Activated CD8-positive, alpha-beta memory T cell treated with anti-CD3 and anti-CD28 coated beads for 48 hours (primary cell): Measurements from ENCODE around the gene SNORC.
"Not testable (repeated sequence)": the region's sequence is repeated elsewhere in the genome, so short reads cannot be mapped to it uniquely, and the experiment has no call there.

Source experiments
- DNase-seq, 3 experiments: peaks; one replicate each; pipeline ENCODE4 v3.0.0-alpha.2; 2020; ENCODE audit warnings: low read depth in 2 of 3, low spot score in 2 of 3

SNORC gene

DNA sequence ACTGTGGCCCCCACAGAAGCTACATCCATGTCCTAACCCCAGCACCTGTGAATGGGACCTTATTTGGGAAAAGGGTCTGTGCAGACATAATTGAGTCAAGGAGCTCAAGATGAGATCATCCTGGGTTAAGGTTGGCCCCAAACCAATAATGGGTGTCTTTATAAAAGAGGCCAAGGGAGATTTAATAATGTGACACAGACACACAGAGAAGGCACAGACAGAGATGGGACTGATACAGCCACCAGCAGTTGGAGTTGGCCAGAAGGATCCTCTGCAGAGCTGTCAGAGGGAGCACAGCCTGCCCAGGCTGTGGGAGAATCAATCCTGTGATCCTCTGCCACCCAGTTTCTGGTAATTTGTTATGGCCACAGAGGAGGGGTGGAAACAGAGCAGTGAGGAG is 26.0 kb downstream of the SNORC start:
- DNase-seq = no peak

DNA sequence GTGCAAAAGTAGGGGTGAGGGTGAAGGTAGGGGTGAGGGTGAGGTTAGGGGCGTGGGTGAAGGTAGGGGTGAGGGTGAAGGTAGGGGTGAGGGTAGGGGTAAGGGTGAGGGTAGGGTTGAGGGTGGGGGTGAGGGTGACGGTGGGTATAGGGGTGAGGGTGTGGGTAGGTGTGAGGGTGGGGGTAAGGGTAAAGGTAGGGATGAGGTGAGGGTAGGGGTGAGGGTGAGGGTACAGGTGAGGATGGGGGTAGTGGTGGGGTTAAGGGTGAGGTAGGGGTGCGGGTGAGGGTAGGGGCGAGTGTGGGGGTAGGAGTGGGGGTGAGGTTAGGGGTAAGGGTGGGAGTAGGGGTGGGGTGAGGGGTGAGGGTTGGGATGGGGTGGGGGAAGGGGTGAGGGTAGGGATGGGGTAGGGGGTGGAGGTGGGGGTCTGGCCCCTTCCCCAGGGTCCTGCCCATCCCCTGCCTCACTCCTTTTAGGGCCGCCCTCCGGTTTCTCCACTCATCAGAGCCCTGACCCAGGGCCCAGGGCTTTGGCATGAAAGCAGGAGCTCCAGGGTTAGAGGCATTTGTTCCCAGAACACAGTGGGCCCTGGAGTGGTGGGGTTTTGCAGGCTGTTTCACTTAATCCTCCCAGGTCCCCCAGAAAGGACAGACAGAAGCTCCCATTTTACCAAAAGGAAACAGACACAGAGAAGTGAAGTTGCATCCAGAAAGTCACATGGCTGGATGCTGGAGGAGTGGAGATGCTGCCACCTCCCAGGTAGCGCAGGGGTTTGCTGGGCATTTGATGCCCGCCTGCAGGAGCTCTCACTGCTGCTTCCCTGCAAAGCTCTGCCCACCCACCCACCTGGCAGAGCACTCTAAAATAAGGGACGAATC is 26.9 kb downstream of the SNORC start:
- no peak for DNase-seq

DNA sequence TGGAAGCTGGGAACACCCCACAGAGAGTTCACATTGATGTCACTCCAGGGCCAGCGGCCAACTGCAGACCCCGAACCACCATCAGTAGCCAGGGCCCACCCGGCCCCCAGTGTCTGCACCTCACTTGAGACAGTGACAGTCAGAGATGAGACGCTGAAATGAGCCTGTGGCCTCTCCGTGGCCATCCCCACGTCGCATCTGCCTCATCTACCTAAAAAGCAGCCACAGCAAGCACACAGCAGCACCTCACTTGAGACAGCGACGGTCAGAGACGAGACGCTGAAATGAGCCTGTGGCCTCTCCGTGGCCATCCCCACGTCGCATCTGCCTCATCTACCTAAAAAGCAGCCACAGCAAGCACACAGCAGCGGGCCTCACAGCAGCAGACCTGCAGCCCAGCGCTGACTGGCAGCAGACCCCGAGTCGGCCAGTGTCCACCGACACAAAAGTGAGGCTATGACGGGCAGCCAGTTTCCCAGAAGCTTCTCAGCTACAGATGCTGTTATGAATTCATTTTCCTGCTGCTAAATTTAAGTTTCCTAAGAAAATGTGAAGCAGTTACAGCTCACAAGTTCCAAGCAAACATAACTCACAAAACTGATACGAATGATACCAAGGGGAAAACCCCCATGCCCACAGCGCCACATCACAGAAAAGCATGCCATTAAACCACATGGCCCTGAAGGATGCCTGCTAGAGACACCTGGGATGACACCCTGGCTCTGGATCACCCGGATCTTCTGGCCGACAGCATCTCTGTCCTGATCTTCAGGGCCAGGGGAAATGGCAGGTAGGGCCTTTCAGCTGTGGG is 27.7 kb downstream of the SNORC start:
- DNase-seq = no peak

DNA sequence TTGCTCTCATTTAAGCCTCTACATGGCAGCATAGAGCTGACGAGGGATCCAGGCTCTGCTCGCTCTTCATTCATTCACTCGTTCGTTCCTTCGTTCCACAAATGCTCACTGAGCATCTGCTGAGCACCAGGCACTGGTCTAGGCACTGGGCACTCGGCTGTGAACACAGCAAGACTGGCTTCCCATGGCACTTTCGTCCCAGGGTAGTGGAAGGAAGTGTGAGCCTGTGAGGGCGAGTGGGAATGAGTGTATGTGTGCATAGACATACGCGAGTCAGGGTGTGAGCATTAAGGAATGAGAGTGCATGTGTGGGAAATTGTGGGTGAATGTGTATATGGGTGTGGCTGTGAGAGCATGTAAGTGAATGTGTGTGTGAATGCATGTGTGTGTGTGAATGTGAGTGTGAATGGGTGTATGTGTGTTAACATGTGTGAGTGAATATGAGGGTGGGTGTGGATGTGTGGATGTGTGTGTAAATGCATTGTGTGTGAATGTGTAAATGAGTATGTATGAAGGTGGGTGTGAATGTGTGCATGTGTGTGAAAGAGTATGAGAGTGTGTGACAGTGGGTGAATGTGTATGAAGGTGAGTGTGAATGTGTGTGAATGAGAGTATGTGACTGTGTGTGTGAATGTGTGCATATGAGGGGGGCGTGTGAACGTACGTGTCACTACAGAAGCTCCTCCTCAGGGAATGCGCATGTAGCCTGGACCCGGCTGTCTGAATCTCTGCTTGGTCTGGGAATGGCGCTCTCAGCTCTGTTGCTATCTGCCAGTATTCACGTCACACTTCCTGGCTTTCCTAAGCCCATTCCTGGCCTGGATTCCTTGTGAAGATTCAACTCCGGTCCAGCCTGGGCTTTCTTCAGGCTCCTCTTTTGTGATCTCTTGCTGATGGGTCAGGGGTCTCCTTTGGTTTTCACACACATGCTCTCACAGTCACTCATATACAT is 28.8 kb downstream of the SNORC start:
- no peak for DNase-seq

DNA sequence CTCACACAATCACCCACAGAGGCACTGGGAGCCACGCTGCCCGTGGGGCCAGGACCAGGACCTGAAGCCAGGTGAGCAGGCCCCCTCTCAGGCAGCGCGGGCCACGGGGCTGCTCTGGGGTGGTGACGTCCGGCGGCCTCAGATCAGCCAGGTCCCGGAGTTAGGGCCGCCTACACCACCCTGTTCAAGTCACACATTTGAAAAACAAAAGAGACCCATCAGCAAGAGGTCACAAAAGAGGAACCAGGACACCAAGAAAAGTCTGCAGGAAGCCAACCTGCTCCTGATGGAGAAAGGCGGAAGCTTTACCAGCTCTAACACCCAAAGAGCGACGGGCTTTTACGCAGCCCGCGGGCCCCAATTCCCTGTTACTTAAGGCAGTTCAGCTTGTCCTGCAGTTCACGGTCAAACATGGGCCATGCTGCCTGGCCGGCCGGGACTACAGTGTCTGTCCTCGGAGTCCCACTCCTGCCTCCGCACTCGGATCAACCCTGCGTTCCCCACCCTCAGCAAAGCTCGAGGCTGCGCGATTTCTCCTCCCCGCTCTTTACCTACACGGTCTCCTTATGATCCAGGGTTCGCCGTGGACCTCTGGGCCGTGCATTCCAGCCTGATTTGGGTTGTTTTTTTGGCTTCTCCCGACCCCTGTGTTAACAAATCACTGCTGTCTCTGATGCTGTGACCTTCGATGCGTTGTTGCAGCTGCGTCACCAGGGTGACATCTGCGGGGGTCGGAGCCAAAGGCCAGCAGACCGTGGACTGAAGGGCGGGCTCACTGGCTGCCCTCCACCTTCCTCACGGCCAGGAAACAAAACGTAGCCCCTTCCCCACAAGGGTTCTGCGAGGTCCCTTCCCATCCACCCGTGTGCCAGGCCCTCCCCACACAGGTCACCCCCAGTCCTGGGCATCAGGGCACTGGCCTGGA is 31.0 kb downstream of the SNORC start:
- DNase-seq = no peak

DNA sequence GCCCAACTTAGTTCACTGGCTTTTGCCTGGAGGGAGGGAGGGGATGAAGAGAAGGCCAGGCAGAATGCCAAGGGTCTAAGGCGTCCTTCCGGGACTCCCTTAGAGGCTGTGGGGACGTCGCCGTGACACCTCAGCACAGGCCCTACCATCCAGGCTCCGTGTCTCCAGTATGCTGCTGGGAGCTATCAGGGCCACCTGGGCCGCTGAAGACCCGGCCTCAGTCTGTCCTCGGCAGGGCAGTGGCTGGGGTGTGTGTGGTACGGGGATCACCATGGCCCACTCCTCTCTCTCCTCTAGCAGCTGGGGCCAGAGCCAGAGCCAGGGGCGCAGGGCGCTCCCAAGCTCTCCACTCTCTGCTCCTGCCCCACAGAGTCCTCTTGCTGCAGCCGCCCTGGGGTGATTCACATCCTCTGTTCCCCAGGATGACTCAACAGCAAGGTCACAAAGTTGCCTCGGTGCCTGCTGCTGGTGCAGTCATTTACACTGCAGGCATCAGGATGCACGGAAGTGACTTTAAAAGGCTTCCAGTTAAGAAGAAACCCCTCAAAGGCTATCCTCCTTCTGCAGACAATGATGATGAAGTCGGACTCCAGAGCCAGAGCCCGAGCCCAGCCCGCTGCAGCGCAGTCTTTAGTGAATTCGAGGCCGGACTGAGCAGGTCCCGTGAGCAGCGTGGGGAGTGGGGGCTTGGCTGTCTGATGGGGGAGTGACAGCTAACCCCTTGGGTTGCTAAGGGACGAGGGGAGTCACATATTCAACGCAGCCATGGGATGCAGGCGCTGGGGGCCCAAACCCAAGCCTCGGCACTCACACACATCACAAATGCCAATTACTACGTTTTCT is 31.9 kb downstream of the SNORC start:
- DNase-seq = peak in 1 of 3 experiments; percentile 16

DNA sequence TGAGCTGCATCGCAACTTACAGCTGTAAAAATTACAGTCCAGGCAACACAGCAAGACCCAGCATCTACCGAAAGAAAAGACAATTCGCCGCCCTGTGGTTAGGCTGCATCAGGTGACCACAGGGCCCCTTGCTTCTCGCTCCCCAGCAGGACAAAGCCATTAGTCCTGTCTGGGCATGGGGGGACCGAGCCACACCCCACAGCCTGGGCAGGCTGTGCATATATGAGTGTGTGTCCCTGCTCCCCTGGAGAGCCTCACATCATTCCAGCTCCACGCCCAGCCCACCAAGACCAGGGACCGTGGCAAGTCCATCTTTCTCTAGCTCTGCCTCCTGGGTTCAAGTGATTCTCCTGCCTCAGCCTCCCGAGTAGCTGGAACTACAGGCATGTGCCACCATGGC is 33.9 kb downstream of the SNORC start:
- no peak for DNase-seq

DNA sequence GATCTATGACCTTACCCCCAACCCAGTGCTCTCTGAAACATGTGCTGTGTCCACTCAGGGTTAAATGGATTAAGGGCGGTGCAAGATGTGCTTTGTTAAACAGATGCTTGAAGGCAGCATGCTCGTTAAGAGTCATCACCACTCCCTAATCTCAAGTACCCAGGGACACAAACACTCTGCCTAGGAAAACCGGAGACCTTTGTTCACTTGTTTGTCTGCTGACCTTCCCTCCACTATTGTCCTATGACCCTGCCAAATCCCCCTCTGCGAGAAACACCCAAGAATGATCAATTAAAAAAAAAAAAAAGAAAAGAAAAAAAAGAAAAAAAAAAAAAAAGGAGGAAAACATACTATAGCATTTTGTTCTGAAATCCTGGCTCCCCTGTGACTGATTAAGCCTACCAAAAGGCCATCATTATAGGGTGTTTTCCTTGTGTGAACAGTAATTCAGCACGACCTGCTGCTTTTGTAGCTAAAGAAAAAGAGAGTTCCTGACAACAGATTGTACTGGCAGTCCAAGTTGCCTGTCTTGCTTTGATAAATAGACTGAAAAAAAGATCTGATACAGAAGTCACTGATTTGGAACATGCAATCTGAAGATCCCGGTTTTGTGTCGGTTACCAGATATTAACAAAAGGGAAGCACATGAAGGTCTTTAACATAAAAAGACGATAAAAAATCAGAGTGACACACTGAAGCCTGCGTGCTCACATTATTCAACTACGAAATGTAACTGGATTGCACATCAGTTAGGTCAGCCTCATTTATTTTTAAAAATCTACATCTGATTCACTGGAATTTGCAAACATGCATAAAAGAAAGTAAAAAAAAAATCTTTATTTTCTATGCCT is 37.0 kb downstream of the SNORC start:
- not testable (repeated sequence) for DNase-seq

DNA sequence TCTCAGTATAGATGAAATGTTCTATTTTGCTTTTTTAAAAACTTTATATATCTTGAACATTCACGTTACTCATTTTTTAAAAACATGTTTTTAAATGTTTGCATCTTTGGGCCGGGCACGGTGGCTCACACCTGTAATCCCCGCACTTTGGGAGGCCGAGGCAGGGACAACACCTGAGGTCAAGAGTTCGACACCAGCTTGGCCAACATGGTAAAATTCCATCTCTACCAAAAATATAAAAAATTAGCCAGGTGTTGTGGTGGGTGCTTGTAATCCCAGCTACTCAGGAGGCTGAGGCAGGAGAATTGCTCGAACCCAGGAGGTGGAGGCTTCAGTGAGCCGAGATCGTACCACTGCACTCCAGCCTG is 37.6 kb downstream of the SNORC start:
- DNase-seq = not testable (repeated sequence)

DNA sequence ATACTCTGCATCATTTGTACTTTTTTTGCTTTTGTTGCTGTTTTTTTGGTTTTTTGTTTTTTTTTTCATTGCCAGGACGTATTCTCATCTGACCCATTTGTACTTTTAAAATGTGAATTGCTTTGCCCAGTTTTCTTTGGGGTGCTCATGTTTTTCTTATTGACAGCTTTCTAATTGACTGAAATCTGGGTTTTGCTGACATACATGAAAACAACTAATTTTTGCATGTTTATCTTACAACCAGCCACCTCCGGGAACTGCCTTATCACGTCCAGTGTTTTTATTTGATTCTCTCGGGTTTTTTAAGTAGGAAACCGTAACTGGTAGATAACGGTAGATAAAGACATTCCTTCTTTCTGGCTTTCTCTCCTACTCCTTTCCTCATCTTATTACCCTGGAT is 38.6 kb downstream of the SNORC start:
- DNase-seq = no peak

DNA sequence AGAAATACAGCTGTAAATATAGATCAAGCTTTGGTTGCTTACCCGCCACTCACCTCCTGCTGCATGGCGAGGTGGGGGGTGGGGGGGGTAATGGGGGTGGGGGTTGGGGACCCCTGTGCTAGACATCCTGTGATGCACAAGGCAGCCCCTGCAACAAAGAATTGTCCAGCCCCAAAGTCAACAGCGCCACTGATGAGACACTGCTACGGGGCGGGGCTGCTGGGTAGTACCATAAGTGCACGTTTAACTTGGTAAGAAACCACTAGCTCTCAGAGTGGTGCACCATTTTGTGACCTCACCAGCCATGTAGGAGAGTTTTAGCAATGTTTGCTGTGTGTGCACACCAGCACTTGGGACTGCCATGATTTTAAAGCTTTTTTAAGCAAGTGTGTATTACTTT is 40.3 kb downstream of the SNORC start:
- no peak for DNase-seq

DNA sequence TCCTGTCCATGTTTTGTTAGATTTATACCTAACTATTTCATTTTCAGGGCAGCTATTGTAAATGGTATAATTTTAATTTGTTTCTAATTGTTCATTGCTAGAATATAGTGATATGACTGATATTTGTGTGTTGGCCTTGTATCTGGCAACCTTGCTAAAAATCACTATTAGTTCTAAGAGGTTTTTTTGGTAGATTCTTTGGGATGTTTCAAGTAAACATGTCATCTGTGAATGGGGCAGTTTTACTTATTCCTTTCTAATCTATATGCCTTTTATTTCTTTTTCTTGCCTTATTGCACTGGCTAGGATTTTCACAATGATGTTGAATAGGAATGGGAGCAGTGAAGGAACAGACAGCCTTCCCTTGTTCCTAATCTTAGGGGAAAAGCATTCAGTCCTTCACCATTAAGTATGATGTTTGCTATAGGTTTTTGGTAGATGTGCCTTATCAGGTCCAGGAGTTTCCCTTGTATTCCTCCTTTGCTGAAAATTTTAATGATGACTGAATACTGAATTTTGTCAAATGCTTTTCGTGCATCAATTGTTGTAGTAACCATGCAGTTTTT is 41.7 kb downstream of the SNORC start:
- DNase-seq = no peak

DNA sequence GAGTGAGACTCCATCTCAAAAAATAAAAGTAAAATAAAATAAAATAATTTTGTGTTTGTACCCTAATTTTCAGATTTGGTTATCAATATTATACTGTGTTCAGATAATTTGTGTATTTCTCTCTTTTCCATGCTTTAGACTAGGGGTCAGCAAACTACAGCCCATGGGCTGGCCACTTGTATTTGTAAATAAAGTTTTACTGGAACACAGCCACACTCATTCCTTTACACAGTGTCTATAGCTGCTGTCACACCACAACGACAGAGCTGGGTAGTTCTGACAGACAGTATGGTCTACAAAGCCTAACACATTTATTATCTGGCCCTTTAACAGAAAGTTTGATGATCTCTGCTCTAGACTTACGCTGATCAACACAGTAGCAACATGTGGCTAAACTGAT is 43.8 kb downstream of the SNORC start:
- no peak for DNase-seq

DNA sequence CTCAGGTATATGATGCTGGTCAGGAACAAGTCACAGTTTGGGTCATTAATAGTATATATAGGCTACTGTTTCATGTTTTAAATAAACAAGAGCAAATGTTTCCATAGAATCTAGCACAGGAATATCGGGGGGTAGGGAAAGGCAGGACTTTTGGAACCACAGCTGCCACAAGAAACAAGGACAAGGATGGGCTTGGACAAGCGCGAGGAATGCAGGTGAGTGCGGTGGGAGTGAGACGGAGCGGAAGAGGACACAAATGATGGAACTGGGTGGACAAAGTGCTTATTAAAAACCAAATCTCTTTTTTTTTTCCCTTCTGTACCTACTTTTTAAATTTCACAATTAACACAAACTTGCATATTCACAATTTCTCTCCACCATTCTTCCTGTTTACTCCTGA is 49.1 kb downstream of the SNORC start:
- DNase-seq = no peak

DNA sequence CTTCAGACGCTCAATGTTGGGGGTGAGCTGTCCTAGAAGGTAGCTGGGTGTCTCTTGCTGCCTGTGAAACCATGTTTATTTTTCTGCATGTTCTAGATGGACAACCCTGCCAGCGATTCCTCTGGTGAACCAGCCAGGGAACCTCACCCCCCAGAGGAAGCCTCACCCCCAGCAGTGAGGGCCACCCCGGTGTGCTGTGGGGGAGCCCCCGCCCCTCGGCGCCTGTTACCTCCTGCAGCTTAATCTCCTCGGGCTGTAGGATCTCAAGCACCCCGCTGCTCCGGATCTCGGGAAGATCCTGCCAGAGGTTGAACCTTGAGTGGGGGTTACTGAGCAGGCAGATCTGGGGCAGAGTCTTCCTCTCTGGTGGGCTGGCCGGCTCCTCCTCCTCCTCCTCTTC is 50.0 kb downstream of the SNORC start:
- DNase-seq = no peak

DNA sequence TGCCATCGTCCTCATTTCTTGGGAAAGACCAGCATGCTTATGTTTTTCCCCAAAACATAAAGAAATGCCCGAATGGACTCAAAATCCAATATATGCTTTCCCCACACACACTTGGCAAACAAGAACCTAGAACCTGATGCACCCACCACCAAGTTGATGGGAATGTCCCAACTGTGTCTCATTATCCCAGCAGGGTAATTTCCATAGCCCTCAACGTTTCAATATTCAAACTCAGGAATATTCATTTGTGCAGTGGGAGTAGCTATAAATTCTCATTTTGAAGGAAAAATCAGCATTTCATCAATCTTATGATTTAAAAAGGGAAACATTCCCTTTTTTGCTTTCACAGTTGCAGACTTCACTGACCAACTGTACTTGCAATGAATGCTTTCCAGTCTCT is 50.7 kb downstream of the SNORC start:
- DNase-seq = no peak

DNA sequence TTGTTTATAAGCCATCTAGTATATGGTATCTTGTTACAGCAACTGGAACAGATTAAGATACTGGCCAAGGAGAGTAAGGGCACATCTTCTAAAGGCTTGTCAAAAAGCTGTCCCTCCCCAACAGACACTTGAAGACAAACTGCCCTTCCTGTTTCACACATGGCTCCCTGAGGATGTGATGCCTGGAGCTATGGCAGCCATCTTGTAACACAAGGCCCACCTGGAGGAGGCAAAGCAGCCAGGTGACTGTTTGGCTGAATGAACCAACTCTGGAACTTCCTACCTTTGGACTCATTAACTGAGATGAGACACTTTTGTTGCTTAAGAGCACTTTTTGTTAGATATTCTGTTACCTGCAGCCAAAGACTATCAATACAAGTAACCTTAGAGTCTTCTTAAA is 54.4 kb downstream of the SNORC start:
- no peak for DNase-seq

DNA sequence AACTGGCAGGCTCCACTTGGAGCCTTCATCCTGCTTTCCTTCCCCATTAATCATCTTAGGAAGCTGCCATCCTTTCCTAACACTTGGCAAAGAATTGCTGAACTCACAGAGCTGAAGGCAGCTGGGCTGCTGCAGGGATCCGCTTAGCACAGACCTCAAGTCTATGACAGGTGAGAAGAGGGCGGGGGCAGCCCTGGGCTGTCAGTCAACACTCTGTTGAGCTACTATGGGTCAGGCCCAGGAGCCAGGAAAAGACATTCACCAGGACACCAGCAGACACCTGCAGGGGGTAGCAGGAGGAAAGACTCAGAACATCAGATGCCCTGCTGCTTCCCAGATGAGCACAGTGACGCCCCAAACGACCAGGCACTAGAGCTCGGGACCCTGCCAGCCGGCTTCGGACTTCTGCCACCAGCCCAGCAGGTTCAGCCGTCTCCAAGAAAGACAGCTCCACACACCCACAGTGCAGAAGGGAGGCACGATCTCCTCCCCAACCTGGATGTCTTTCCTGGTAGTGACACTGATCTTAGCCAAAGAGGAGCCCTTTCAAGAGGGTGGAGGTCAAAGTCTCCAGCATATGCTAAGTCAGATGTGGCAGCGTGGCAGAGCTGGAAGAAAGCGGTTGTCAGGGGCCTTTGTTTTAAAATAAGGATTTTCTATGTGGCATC is 55.2 kb downstream of the SNORC start:
- no peak for DNase-seq
